NT2/D1 (cell line): Measurements from ENCODE around the gene UBN2.

ENCODE experiments used
- SUZ12 ChIP-seq: IDR thresholded peaks from 2 replicates; pipeline ENCODE4 v1.6.1; 2011; ENCODE audit not compliant: insufficient read length, insufficient read depth; ENCODE audit errors: extremely low read depth
- YY1 ChIP-seq: IDR thresholded peaks from 2 replicates; pipeline ENCODE4 v1.6.1; 2011; ENCODE audit not compliant: insufficient read length, insufficient read depth
- ZNF274 ChIP-seq: IDR thresholded peaks from 2 replicates; pipeline ENCODE4 v1.6.1; 2011; ENCODE audit warnings: mild to moderate bottlenecking, low read depth, low read length

- TF ChIP-seq ZNF274 = no peak
- no peak for TF ChIP-seq SUZ12
- no peak for TF ChIP-seq YY1
Measured at GRCh38 chr7:139341058-139341775, 110.2 kb downstream of the UBN2 start, which contains the start of gene FMC1.
